ENCODE data around the gene INHBB.
"Not testable (repeated sequence)": the region's sequence is repeated elsewhere in the genome, so short reads cannot be mapped to it uniquely, and the experiment has no call there.

INHBB gene

GRCh38 chr2:120346026-120346666 lies at the start of gene INHBB:
INHBB (plus strand) TSS chr2:120346136; CDS start chr2:120346189, 53 bp downstream.
- DNase-seq = peak in 3 of 51 donors; percentile 5 to 46 (median 30)

GRCh38 chr2:120298173-120298835 lies 47.6 kb upstream of the INHBB start:
- no peak for DNase-seq

- DNase-seq = no peak
These were observed 46.9 kb upstream of the INHBB start for GRCh38 chr2:120299004-120299403.

- DNase-seq = no peak
These were observed 46.4 kb upstream of the INHBB start for GRCh38 chr2:120299561-120299960.

- DNase-seq = no peak
These were observed 45.6 kb upstream of the INHBB start for GRCh38 chr2:120300385-120300784.

GRCh38 chr2:120301284-120301683 lies 44.7 kb upstream of the INHBB start:
- DNase-seq = no peak

- no peak for DNase-seq
These were observed 43.6 kb upstream of the INHBB start for GRCh38 chr2:120302301-120302700.

- no peak for DNase-seq
These were observed 42.8 kb upstream of the INHBB start for GRCh38 chr2:120303177-120303576.

- peak in 3 of 51 donors; percentile 6 to 11 (median 11) for DNase-seq
These were observed 40.6 kb upstream of the INHBB start for GRCh38 chr2:120305296-120305695.

GRCh38 chr2:120305937-120306490 lies 39.9 kb upstream of the INHBB start:
- no peak for DNase-seq

- no peak for DNase-seq
These were observed 38.5 kb upstream of the INHBB start for GRCh38 chr2:120307482-120307881.

GRCh38 chr2:120308038-120308910 lies 37.7 kb upstream of the INHBB start:
- DNase-seq = no peak

GRCh38 chr2:120310136-120310535 lies 35.8 kb upstream of the INHBB start:
- DNase-seq = no peak

- not testable (repeated sequence) for DNase-seq
These were observed 35.1 kb upstream of the INHBB start for GRCh38 chr2:120310841-120311240.

- DNase-seq = no peak
These were observed 33.9 kb upstream of the INHBB start for GRCh38 chr2:120312076-120312475.

GRCh38 chr2:120312860-120313694 lies 32.9 kb upstream of the INHBB start:
- peak; percentile 3 to 84 (median 62) for DNase-seq

- peak in 2 of 51 donors; percentile 7 to 20 for DNase-seq
These were observed 32.0 kb upstream of the INHBB start for GRCh38 chr2:120313695-120314615.

GRCh38 chr2:120314690-120315366 lies 31.1 kb upstream of the INHBB start:
- no peak for DNase-seq

GRCh38 chr2:120315367-120316033 lies 30.4 kb upstream of the INHBB start:
- DNase-seq = no peak
